ENCODE measurements around the gene GIPR.

DNA sequence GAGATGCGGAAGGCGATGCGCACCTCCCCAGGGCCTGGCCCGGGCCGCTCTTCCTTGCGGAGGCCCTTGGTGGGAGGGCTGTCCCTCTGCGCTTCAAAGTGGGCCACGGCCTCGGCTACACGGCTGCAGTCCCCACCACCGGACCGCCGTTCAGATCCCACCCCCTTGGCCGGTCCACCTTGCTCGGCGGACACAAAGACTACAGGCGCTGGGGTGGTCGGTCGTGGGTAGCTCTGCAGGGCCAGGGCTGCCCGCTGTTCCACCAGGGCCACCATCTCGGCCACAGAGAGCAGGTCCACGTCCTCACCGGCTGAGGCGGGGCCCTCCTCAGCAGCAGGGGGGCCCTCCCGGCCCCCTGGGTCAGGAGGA is 44.7 kb downstream of the GIPR start:
- TF ChIP-seq, protein P1, sequence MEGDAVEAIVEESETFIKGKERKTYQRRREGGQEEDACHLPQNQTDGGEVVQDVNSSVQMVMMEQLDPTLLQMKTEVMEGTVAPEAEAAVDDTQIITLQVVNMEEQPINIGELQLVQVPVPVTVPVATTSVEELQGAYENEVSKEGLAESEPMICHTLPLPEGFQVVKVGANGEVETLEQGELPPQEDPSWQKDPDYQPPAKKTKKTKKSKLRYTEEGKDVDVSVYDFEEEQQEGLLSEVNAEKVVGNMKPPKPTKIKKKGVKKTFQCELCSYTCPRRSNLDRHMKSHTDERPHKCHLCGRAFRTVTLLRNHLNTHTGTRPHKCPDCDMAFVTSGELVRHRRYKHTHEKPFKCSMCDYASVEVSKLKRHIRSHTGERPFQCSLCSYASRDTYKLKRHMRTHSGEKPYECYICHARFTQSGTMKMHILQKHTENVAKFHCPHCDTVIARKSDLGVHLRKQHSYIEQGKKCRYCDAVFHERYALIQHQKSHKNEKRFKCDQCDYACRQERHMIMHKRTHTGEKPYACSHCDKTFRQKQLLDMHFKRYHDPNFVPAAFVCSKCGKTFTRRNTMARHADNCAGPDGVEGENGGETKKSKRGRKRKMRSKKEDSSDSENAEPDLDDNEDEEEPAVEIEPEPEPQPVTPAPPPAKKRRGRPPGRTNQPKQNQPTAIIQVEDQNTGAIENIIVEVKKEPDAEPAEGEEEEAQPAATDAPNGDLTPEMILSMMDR (conservative IDR thresholded peaks at IDR 0.05; ENCODE audit: low read depth, low read length), result no peak
- no peak for TF ChIP-seq EZH2 (IDR thresholded peaks at IDR 0.05; ENCODE audit: borderline replicate concordance, low read depth, low read length, poor library complexity, severe bottlenecking)

Measured in A673 (cell line).